GM12892 (cell line): ENCODE measurements around the gene AKR1C3.

ENCODE experiments used
- POLR2AphosphoS5 ChIP-seq: IDR thresholded peaks from 2 replicates; pipeline ENCODE4 v1.6.1; 2011; ENCODE audit warnings: low read depth, low read length, control low read depth
- TAF1 ChIP-seq: IDR thresholded peaks from 2 replicates; pipeline ENCODE4 v1.6.1; 2011; ENCODE audit warnings: low read depth, mild to moderate bottlenecking, control low read depth, low read length, borderline replicate concordance

GRCh38 chr10:5068274-5068984 is 25.8 kb upstream of the AKR1C3 start:
- TF ChIP-seq POLR2AphosphoS5 (no peak), TAF1 (no peak)
